ENCODE measurements around the gene VPS33B.

- no peak for TF ChIP-seq CTCF (conservative IDR thresholded peaks at IDR 0.05; ENCODE audit: low read length)
- no peak for TF ChIP-seq EZH2phosphoT487 (IDR thresholded peaks at IDR 0.05; ENCODE audit: borderline replicate concordance, low read depth, low read length)
Observed at GRCh38 chr15:90994417-90995311, 27.7 kb downstream of the VPS33B start, which contains the start of gene PRC1.
